GM12864 (cell line): ENCODE results near the gene CCDC194.
"Not testable (repeated sequence)": the region's sequence is repeated elsewhere in the genome, so short reads cannot be mapped to it uniquely, and the experiment has no call there.

Experiments used
- DNase-seq: peaks from one replicate; pipeline ENCODE4 v3.0.0-alpha.2; 2011; ENCODE audit warnings: low read depth
- H3K4me3 ChIP-seq: 2 replicates; pipeline ENCODE4 v1.5.1; 2011; ENCODE audit warnings: mild to moderate bottlenecking, low read depth, low read length, control low read depth
- TF ChIP-seq, protein P1 (sequence below): IDR thresholded peaks from 2 replicates; pipeline ENCODE4 v1.5.1; 2011; ENCODE audit warnings: low read depth, mild to moderate bottlenecking, moderate library complexity, low read length, control low read depth, inconsistent platforms; ENCODE audit errors: missing control alignments

Gene CCDC194

DNA sequence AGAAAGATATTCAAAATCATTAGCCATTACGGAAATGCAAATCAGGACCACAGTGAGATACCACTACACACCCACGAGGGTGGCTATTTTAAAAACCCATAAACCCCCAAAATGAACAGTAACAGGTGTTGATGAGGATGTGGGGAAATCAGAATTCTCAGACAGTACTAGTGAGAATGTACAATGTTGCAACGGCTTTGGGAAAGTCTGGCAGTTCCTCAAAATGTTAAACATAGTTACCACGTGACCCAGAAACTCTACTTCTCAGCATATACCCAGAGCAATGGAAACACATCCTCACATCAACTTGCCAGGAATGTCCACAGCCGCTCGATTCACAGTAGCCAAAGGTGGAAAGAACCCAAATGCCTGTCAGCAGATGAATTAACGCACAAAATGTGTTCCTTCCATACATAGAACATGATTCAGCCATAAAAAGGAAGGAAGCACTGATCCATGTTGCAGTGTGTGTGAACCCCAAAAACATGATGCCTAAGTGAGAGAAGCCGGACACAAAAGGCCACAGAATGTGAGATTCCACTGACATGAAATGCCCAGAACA is 23.9 kb downstream of the CCDC194 start:
- peak overlapping the region; percentile 12; the same call in 1 of the 2 replicates for H3K4me3 ChIP-seq
- TF ChIP-seq, protein P1, sequence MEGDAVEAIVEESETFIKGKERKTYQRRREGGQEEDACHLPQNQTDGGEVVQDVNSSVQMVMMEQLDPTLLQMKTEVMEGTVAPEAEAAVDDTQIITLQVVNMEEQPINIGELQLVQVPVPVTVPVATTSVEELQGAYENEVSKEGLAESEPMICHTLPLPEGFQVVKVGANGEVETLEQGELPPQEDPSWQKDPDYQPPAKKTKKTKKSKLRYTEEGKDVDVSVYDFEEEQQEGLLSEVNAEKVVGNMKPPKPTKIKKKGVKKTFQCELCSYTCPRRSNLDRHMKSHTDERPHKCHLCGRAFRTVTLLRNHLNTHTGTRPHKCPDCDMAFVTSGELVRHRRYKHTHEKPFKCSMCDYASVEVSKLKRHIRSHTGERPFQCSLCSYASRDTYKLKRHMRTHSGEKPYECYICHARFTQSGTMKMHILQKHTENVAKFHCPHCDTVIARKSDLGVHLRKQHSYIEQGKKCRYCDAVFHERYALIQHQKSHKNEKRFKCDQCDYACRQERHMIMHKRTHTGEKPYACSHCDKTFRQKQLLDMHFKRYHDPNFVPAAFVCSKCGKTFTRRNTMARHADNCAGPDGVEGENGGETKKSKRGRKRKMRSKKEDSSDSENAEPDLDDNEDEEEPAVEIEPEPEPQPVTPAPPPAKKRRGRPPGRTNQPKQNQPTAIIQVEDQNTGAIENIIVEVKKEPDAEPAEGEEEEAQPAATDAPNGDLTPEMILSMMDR = no peak
- peak; percentile 84 for DNase-seq

DNA sequence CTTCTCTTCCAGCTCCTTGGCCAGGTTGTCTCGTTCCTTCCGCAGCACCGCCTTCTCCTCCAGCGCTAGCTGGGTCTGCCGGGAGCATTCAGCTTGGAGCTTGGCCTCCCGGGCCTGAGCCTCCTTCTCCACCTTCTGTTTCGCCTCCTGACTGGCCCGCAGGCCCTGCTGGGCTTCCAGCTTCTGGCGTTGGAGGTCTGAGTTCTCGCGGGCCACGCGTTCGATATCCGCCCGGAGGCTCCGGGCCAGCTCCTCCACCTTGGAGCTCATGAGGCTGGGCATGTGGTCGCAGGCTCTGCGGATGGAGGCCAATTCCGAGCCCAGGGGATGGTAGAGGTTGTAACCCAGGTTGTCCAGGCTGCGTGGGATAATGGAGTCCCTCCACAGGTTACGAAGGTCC is 28.6 kb downstream of the CCDC194 start:
- H3K4me3 ChIP-seq = no peak overlapping the region
- no peak for DNase-seq
- TF ChIP-seq, protein P1 = no peak

DNA sequence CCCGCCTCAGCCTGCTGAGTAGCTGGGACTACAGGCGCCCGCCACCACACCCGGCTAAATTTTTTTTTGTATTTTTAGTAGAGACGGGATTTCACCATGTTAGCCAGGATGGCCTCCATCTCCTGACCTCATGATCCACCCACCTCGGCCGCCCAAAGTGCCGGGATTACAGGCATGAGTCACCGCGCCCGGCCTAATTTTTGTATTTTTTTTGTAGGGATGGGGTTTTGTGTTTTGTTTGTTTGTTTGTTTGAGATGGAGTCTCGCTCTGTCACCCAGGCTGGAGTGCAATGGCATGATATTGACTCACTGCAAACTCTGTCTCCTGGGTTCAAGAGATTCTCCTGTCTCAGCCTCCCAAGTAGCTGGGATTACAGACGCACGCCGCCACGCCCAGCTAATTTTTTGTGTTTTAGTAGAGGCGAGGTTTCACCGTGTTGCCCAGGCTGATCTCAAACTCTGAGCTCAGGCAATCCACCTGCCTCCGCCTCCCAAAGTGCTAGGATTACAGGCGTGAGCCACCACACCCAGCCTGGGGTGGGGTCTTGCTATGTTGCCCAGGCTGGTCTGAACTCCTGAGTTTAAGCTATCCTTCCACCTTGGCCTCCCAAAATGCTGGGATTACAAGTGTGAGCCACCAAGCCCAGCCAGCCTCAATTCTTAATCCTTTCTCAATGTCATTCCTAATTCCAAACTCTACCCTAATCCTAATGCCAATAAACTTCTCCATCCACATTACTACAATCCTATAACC is 30.0 kb downstream of the CCDC194 start:
- not testable (repeated sequence) for DNase-seq, H3K4me3 ChIP-seq

DNA sequence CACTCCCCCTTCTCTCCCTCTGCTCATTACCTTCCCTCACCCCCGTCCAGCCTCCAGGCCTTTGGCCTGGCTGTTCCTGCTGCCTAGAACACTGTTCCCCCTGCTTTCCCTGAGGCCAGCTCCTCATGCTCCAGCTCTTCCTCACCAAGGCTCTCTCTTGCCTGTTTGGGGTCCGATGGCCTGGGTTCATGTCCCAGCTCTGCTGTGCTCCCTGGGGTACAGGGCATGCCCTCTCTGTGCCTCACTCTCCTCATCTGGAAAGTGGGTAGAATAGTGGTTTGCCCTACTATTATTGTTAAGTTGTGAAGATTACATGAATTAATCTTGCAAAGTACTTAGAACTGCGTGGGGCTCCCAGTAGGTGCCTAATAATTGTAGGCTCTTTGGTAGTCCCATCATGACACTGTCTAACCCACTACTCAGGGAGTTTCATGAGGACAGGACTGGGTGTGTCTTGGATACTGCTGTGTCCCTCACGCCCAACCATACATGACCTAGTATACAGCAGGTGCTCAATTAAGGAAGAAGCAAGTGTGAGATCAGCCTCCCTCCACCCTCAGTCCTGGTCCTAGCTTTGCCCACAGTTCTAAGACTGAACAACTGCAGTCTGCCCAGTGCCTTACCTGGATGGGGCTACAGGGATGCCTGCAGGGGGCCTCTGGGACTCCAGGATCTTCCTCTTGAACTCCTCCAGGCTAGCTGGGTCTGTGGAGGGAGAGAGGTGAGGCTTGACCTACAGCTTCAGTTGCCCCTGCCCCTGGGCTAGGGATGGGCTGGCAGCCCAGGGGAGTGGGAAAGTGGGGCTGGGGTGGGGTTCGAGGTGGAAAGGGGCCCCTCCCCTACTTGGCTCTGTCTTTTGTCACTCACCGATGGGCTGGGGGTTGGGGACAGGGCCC is 33.8 kb downstream of the CCDC194 start:
- DNase-seq = no peak
- H3K4me3 ChIP-seq = no peak overlapping the region
- TF ChIP-seq, protein P1 = no peak

DNA sequence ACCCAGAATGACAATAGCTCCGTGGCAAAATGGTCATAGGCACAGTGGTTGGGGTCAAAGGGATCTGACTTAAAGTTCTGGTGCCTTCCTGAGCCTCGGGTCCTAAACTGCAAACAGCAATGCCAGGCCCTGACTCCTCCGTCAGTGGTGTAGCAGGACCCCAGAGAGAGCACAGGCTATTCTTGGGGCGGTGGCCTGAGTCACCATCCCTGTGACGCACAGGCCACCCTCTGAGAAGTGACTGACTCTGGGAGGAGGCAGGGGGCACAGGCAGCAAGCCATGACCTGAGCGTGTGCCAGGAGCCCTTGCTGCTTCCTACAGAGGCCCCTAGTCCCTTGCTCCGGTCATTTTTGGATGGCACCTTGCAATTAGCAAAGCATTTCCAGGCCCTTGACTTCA is 35.6 kb downstream of the CCDC194 start:
- TF ChIP-seq, protein P1 = no peak
- DNase-seq = no peak
- no peak overlapping the region for H3K4me3 ChIP-seq

DNA sequence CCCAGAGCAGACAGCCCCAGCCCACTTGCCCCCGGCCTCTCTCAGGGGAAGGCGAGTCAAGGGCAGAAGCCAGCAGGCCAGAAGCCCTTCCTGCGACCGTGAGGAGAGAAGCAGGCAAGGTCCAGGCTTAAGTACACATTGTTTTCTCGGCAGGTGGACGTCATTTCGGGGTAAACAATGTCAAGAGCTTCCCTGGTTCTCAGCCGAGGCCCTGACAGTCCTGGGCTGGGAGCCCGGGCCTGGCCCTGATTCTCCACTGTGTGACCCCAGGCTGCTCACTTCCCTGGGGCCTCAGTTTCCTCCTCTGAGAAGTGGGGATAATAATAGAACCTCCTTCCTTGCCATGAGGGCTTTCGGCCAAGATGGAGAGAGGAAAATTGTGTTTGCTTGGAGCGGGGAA is 36.3 kb downstream of the CCDC194 start:
- no peak overlapping the region for H3K4me3 ChIP-seq
- no peak for DNase-seq
- TF ChIP-seq, protein P1 = no peak

DNA sequence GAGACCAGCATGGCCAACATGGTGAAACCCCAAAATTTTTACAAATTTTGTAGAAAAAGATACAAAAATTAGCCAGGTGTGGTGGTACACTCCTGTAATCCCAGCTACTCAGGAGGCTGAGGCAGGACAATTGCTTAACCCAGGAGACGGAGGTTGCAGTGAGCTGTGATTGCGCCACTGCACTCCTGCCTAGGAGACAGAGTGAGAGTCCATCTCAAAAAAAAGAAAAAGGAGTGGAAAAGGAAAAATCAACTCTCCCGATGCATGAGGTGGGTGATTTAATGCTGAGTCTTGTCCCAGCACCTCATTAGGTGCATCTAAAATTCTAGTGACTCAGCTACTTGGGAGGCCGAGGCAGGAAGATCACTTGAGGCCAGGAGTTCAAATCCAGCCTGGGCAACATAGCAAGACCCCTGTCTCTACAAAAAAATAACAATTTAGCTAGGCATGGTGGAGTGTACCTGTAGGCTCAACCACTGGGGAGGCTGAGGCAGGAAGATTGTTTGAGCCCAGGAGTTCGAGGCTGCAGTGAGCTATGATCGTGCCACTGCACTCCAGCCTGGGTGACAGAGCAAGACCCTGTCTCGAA is 36.8 kb downstream of the CCDC194 start:
- TF ChIP-seq, protein P1 = no peak
- DNase-seq = no peak
- H3K4me3 ChIP-seq = no peak overlapping the region
